Thyroid gland (tissue), 4 donors: Measurements from ENCODE around the gene ADORA2A. TPM values are rescaled to one million over a fixed set of nuclear protein-coding genes. Genes with fewer than 3 reads are reported as not detected.

Experiments used
- DNase-seq, 2 donors: peaks; one replicate each; pipeline ENCODE4 v3.0.0-alpha.2; 2019
- H3K27ac ChIP-seq, 3 donors: fragments of 200-600 bp; sonication (generic); 1 replicate in 2 of 3; 2 replicates in 1 of 3; pipeline ENCODE4 v1.5.1; 2016 to 2019; ENCODE audit warnings: mild to moderate bottlenecking in 1 of 3, moderate library complexity in 1 of 3
- H3K27me3 ChIP-seq: fragments of 200-600 bp; sonication (generic); one replicate; pipeline ENCODE4 v1.5.1; 2019
- H3K36me3 ChIP-seq, 2 donors: fragments of 200-600 bp; sonication (generic); one replicate each; pipeline ENCODE4 v1.5.1; 2016 to 2019
- H3K4me1 ChIP-seq, 2 donors: fragments of 200-600 bp; sonication (generic); one replicate each; pipeline ENCODE4 v1.5.1; 2017 to 2019
- H3K4me3 ChIP-seq, 3 donors: fragments of 200-600 bp; sonication (generic); replicated peaks in 1 of 3; 1 replicate in 2 of 3; 2 replicates in 1 of 3; pipeline ENCODE4 v1.5.1; 2016; ENCODE audit warnings: mild to moderate bottlenecking in 1 of 3
- H3K9me3 ChIP-seq: fragments of 200-600 bp; sonication (generic); one replicate; pipeline ENCODE4 v1.5.1; 2017
- POLR2A ChIP-seq, 2 donors: fragments of 450-650 bp; IDR thresholded peaks; one replicate each; pipeline ENCODE4 v1.6.1; 2017; ENCODE audit warnings: antibody characterized with exemption in 2 of 2, mild to moderate bottlenecking in 2 of 2, moderate library complexity in 1 of 2
- WGBS, 2 donors: methylation state at CpG; one replicate each; pipeline ENCODE4 v1.1.5; 2017; 5-methylcytosine and 5-hydroxymethylcytosine counted together
- intact Hi-C: fragments of 100-400 bp; cut with DNase I; formaldehyde crosslinking; loops from one replicate; pipeline ENCODE4 v1.15.1; 2023
- total RNA-seq, 4 donors: library from RNA; depleted of rRNA; stranded (reverse); fragments of >200 nt; gene quantifications; one replicate each; pipeline ENCODE4 v1.2.3, GENCODE V29; 2016
- TF ChIP-seq, protein P1 (sequence below), 6 experiments: fragments of 200-600 bp in 3 of 6; fragments of 450-650 bp in 3 of 6; sonication (generic) in 3 of 6; IDR thresholded peaks; one replicate each; pipeline ENCODE4 v1.5.1; 2016 to 2019; ENCODE audit warnings: antibody characterized with exemption in 6 of 6, mild to moderate bottlenecking in 2 of 6, inconsistent platforms in 1 of 6, moderate library complexity in 1 of 6

Gene ADORA2A
- total RNA-seq, 4 donors from 2014 or later = 1.4 to 3.0 (median 2.5) TPM

DNA sequence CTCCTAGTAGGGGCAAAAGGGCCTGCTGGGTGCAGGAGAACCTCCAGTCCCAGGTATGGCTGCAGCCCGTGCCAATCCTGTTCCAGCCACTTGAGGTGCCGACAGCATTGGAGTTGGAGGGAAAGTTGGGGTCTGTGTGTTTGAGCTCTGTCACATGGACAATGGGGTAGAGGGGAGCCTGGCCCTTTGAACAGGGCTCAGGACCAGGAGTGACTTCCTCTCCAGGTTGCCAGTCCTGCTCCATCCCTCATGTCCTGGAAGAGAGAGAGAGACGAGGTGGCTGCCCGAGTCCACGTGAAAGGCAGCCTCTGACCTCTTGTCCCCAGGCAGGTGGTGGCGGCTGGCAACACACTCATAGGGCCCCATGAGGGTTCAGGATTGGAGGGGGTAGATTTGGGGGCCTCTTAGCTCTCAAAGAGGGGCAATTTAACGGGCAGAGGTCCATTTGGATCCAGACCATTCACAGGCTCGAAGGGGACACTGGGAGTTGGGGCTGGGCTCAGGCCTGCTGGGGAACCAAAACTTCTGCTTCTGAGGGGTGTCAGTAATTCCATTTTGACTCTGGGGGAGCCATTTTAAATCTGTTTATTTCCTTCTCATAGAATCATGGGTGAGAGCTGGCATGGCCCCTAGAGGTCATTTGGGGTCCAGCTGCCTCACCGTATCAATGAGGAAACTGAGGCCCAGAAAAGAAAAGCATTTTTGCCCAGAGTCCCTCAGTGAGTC lies 4.1 kb downstream of the ADORA2A start:
- DNase-seq = no peak
- no peaks in the 10 kb centered on the region for H3K27me3 ChIP-seq
- peaks cover 19 to 51% of the 10 kb centered on the region in 2 donors for H3K4me1 ChIP-seq
- no peaks in the 10 kb centered on the region for H3K9me3 ChIP-seq
- no peaks in the 10 kb centered on the region for H3K36me3 ChIP-seq
- no peak overlapping the region for H3K4me3 ChIP-seq
- no peak for TF ChIP-seq POLR2A (IDR thresholded peaks at IDR 0.05)
- TF ChIP-seq, protein P1, sequence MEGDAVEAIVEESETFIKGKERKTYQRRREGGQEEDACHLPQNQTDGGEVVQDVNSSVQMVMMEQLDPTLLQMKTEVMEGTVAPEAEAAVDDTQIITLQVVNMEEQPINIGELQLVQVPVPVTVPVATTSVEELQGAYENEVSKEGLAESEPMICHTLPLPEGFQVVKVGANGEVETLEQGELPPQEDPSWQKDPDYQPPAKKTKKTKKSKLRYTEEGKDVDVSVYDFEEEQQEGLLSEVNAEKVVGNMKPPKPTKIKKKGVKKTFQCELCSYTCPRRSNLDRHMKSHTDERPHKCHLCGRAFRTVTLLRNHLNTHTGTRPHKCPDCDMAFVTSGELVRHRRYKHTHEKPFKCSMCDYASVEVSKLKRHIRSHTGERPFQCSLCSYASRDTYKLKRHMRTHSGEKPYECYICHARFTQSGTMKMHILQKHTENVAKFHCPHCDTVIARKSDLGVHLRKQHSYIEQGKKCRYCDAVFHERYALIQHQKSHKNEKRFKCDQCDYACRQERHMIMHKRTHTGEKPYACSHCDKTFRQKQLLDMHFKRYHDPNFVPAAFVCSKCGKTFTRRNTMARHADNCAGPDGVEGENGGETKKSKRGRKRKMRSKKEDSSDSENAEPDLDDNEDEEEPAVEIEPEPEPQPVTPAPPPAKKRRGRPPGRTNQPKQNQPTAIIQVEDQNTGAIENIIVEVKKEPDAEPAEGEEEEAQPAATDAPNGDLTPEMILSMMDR (IDR thresholded peaks at IDR 0.05) = no peak
- H3K27ac ChIP-seq = peak overlapping the region in 1 of 3 donors; percentile 63
- 93 to 94% methylated on average over 8 to 9 of the region's 9 CpGs for WGBS, 2 donors
- intact Hi-C loops = no loop called here

DNA sequence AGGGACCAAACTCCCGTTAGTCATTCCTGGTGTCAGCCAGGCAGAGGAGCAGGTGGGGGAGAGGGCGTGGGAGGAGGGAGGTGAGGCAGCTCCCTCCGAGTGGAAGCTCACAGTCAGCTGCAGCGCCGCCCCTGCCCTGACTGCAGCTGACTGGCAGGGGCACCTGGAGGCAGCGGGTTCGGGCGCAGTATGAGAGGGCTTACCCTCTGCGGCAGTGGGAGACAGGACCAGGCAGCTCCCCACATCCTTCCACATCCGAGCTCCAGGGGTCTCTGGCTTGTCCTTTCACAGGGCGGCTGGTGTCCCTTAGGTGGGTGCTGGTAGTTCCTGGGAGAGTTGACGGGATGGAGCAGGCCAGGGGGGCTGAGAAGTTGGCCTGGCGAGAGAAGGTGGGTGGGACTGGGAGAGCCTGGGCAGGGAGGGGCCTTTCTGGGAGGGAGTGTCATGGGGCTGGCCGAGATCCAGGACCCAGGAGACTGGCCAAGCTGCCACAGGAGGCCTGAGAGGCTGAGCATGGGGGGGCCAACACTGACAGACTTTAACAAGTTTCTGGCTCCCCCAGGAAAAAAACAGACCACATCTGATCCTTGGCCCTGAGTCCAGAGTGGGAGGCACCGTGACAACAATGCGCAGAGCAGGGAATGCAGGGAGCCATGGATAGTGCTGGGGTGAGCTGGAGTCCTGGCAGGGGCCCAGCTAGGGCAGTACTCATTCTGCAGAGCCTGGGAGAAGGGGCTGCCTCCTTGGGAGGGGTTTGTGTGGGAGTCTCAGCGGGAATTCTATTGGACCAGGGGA lies 4.9 kb downstream of the ADORA2A start:
- Histone ChIP-seq H3K27me3 (no peaks in the 10 kb centered on the region), H3K4me3 (no peak overlapping the region), H3K36me3 (no peaks in the 10 kb centered on the region), H3K4me1 (peaks cover 19 to 51% of the 10 kb centered on the region in 2 donors), H3K9me3 (no peaks in the 10 kb centered on the region), H3K27ac (peak overlapping the region; percentile 24 to 63 (median 61))
- peak; percentile 79 to 83 for DNase-seq
- WGBS, 2 donors = 50 to 53% methylated on average over 14 to 15 of the region's 17 CpGs
- intact Hi-C loops = no loop called here
- TF ChIP-seq, protein P1 (IDR thresholded peaks at IDR 0.05) = no peak
- no peak for TF ChIP-seq POLR2A (IDR thresholded peaks at IDR 0.05)

DNA sequence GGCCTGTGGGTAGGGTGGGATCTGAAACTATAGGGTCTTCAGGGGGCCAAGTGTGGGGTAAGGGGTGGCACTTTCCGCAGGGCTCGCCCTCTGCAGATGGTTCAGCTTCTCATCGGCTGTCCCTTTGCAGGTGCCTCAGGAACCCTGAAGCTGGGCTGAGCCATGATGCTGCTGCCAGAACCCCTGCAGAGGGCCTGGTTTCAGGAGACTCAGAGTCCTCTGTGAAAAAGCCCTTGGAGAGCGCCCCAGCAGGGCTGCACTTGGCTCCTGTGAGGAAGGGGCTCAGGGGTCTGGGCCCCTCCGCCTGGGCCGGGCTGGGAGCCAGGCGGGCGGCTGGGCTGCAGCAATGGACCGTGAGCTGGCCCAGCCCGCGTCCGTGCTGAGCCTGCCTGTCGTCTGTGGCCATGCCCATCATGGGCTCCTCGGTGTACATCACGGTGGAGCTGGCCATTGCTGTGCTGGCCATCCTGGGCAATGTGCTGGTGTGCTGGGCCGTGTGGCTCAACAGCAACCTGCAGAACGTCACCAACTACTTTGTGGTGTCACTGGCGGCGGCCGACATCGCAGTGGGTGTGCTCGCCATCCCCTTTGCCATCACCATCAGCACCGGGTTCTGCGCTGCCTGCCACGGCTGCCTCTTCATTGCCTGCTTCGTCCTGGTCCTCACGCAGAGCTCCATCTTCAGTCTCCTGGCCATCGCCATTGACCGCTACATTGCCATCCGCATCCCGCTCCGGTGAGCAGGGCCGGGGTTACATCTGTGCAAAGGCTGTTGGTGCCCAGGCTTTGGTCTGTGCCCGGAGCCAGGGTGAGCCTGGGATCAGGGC lies 5.8 kb downstream of the ADORA2A start:
- no peaks in the 10 kb centered on the region for H3K36me3 ChIP-seq
- H3K27ac ChIP-seq = peak overlapping the region in 2 of 3 donors; percentile 14 to 24
- DNase-seq = no peak
- H3K27me3 ChIP-seq = no peaks in the 10 kb centered on the region
- H3K9me3 ChIP-seq = no peaks in the 10 kb centered on the region
- H3K4me3 ChIP-seq = no peak overlapping the region
- peaks cover 19 to 51% of the 10 kb centered on the region in 2 donors for H3K4me1 ChIP-seq
- TF ChIP-seq POLR2A (IDR thresholded peaks at IDR 0.05) = no peak
- TF ChIP-seq, protein P1 (IDR thresholded peaks at IDR 0.05) = no peak
- 91 to 94% methylated on average over 16 to 18 of the region's 34 CpGs for WGBS, 2 donors
- intact Hi-C loops = no loop called here

DNA sequence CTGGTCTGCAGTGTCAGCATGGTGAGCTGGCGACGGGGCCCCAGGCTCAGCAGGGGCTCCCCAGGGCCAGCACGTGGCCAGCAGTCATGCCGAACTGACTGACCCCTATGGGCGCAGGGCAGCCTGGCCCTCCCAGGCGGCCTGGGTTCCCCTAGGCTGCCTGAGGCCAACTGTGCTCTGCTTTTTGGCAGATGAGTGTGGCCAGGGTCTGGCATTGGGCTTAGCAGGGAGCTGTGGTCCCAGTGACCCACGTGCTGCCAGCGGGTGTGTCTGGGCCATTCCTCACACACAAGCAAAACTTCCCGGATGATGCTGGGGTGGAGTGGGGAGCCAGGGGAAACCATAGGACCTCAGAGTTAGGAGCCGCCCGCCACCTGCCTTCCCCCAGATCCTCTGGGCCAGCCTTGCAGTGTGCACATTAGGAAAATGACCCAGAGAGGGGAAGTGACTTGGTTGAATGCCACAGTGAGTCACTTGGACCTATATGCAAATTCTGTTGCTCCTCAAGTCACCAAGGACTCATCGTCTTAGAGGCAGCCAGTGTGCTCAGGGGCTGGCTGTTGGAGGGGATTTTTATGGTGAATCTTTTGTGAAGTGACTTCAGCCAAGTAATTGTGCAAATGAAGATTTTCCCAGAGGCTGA lies 6.5 kb downstream of the ADORA2A start:
- intact Hi-C loops = no loop called here

More for the DNA sequence above, 6.5 kb downstream of the ADORA2A start:
- peaks cover 19 to 51% of the 10 kb centered on the region in 2 donors for H3K4me1 ChIP-seq
- 50 to 82% methylated on average over 9 of the region's 12 CpGs for WGBS, 2 donors
- no peaks in the 10 kb centered on the region for H3K9me3 ChIP-seq
- peak overlapping the region in 1 of 3 donors; percentile 14 for H3K27ac ChIP-seq
- no peak overlapping the region for H3K4me3 ChIP-seq
- TF ChIP-seq POLR2A (IDR thresholded peaks at IDR 0.05) = no peak
- TF ChIP-seq, protein P1 (IDR thresholded peaks at IDR 0.05) = no peak
- no peak for DNase-seq
- H3K36me3 ChIP-seq = no peaks in the 10 kb centered on the region
- no peaks in the 10 kb centered on the region for H3K27me3 ChIP-seq
